WTC11 (cell line): ENCODE results near the gene SH3TC1.

ENCODE experiments used
- ATF1 ChIP-seq: sonication (generic); formaldehyde crosslinking; IDR thresholded peaks from 2 replicates; pipeline ENCODE4 v1.8.1; 2023; ENCODE audit warnings: mild to moderate bottlenecking, moderate library complexity, missing genetic modification reagents
- SP1 ChIP-seq: sonication (generic); formaldehyde crosslinking; conservative IDR thresholded peaks from 2 replicates; pipeline ENCODE4 v1.8.1; 2022; ENCODE audit warnings: missing genetic modification reagents
- ZBTB21 ChIP-seq: sonication (generic); formaldehyde crosslinking; IDR thresholded peaks from 2 replicates; pipeline ENCODE4 v1.8.1; 2023; ENCODE audit warnings: mild to moderate bottlenecking, missing genetic modification reagents, borderline replicate concordance
- TF ChIP-seq, protein P1 (sequence below): fragments of 200-600 bp; IDR thresholded peaks from 2 replicates; pipeline ENCODE4 v1.8.0; 2022; ENCODE audit warnings: antibody characterized with exemption

DNA sequence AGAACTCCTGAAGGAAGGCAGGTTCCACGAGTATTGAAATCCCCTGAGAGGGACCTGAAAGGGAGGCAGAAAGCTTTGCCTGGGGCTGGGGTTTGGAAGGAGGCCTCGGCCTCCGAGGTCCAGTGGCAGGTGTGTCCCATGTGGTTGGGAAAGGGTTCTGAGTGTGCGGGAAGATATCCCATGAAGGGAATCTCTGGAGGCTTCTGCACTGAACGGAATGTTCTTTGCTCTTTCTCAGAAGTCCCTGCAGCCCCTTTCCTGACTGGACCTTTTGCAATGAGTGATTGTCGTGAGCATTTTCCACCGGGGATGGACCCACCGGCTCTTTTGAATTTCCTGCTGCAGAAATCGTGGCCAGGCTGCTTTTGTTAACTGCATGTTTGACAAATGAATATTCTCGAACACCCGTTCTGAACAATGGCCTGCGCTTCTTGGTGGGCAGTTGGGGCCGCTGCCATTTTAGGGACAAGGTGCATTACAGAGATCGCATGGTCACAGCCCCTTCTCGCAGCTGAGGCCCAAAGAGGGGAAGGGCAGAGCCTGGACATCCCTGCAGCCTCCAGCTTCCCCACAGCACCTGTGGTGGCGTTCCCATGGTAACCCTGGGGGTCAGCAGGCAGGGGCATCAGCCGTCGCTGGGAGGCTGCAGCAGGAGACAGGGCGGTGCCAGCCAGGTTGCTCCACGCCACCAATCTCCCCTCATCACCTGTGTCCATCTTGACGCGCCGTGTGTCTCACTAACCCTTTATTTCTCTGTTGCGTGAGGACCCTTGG, 52.2 kb downstream of the SH3TC1 start:
- TF ChIP-seq, protein P1, sequence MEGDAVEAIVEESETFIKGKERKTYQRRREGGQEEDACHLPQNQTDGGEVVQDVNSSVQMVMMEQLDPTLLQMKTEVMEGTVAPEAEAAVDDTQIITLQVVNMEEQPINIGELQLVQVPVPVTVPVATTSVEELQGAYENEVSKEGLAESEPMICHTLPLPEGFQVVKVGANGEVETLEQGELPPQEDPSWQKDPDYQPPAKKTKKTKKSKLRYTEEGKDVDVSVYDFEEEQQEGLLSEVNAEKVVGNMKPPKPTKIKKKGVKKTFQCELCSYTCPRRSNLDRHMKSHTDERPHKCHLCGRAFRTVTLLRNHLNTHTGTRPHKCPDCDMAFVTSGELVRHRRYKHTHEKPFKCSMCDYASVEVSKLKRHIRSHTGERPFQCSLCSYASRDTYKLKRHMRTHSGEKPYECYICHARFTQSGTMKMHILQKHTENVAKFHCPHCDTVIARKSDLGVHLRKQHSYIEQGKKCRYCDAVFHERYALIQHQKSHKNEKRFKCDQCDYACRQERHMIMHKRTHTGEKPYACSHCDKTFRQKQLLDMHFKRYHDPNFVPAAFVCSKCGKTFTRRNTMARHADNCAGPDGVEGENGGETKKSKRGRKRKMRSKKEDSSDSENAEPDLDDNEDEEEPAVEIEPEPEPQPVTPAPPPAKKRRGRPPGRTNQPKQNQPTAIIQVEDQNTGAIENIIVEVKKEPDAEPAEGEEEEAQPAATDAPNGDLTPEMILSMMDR = no peak
- no peak for TF ChIP-seq ZBTB21
- no peak for TF ChIP-seq ATF1 (CRISPR knock-in tag)
- no peak for TF ChIP-seq SP1
